GM21529 (cell line): ENCODE data around the gene SORCS2.

Experiments
- ATAC-seq: cut with Tn5 transposase; IDR thresholded peaks from one replicate; pipeline ENCODE4 v1.9.1; 2021; ENCODE audit not compliant: unreplicated experiment

The SORCS2 gene

GRCh38 chr4:7668826-7669225 is 476.5 kb downstream of the SORCS2 start:
- no peak for ATAC-seq

- ATAC-seq, result no peak
These were observed 480.3 kb downstream of the SORCS2 start for GRCh38 chr4:7672601-7673000.

- no peak for ATAC-seq
These were observed 480.8 kb downstream of the SORCS2 start for GRCh38 chr4:7673121-7673520.

- no peak for ATAC-seq
These were observed 482.4 kb downstream of the SORCS2 start for GRCh38 chr4:7674706-7675105.

GRCh38 chr4:7675136-7675535 is 482.8 kb downstream of the SORCS2 start:
- ATAC-seq, result no peak

GRCh38 chr4:7675612-7676320 is 483.4 kb downstream of the SORCS2 start:
- no peak for ATAC-seq

GRCh38 chr4:7676398-7676922 is 484.1 kb downstream of the SORCS2 start:
- ATAC-seq, result no peak

GRCh38 chr4:7677086-7677485 is 484.7 kb downstream of the SORCS2 start:
- no peak for ATAC-seq

- ATAC-seq, result no peak
These were observed 485.5 kb downstream of the SORCS2 start for GRCh38 chr4:7677799-7678301.

- ATAC-seq, result no peak
These were observed 486.0 kb downstream of the SORCS2 start for GRCh38 chr4:7678318-7678852.

- ATAC-seq, result no peak
These were observed 487.2 kb downstream of the SORCS2 start for GRCh38 chr4:7679406-7680040.

- no peak for ATAC-seq
These were observed 487.8 kb downstream of the SORCS2 start for GRCh38 chr4:7680106-7680505.

- no peak for ATAC-seq
These were observed 488.4 kb downstream of the SORCS2 start for GRCh38 chr4:7680731-7681130.

GRCh38 chr4:7683126-7683703 is 490.9 kb downstream of the SORCS2 start:
- ATAC-seq, result no peak

GRCh38 chr4:7684294-7684693 is 492.0 kb downstream of the SORCS2 start:
- ATAC-seq, result no peak

GRCh38 chr4:7686070-7686870 is 493.9 kb downstream of the SORCS2 start:
- no peak for ATAC-seq

- ATAC-seq, result no peak
These were observed 494.7 kb downstream of the SORCS2 start for GRCh38 chr4:7687006-7687405.

- ATAC-seq, result no peak
These were observed 495.5 kb downstream of the SORCS2 start for GRCh38 chr4:7687796-7688195.

- no peak for ATAC-seq
These were observed 497.7 kb downstream of the SORCS2 start for GRCh38 chr4:7689773-7690693.

- no peak for ATAC-seq
These were observed 498.7 kb downstream of the SORCS2 start for GRCh38 chr4:7691061-7691460.
